T follicular helper cell (primary cell): ENCODE data around the gene LIPA.
"Not testable (repeated sequence)": the region's sequence is repeated elsewhere in the genome, so short reads cannot be mapped to it uniquely, and the experiment has no call there.

Experiments used
- DNase-seq: peaks from one replicate; pipeline ENCODE4 v3.0.0-alpha.2; 2020; ENCODE audit warnings: low read depth
- total RNA-seq, 2 experiments: gene quantifications; one replicate each; lab custom pipeline; 2026; lab: John Stamatoyannopoulos, UW

The LIPA gene
- total RNA-seq: 42.8 to 72.5 reads per million in 2 experiments

DNA sequence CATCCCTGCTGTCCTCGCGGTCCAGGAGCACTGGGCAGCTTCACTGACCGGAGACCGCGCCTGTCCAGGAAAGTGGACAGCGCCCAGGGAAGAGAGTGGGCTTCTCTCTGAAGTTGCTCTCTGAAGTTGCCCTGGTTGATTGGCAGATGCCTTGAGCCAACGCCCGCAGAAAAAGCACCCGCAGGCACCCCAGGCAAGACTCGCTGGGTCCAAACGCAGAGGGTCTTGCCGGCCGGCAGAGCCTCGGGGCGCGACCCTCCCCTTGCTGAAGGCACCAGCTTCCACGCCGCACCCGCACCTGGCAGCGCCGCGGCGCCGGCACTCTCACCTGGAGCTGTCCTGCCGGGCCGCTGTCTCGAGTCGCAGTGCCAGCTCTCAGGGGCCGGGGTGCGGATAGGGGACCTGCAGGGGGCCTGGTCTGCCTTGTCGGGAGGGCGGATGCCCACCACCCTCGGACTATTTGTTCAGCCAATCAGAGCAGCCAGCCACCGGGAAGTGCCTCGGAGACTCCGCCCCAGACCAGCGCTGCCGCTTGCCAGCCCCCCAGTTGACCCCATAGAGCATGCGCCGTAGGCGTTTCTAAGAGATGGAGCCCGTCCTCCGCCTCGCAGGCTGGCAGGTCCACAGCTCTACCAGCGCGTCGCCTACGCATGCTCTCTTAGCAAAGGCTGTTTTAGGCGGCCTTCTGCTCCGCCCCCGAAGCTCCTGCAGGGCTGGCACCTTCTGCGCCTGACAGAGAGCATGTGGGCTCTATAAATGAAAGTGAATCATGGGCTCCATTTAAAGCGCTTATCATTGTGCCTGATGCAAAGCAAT, at the start of gene LIPA:
Gene LIPA, minus strand, starts transcription at position 367 of the 816 bp plus-strand sequence. CDS start 4,127 bp downstream, outside the sequence.
- DNase-seq: peak; percentile 93

- no peak for DNase-seq
Observed at GRCh38 chr10:89301232-89301631, 49.7 kb upstream of the LIPA start.

GRCh38 chr10:89299031-89299430, 47.5 kb upstream of the LIPA start:
- DNase-seq: no peak

- DNase-seq: no peak
Observed at GRCh38 chr10:89297791-89298190, 46.2 kb upstream of the LIPA start.

DNA sequence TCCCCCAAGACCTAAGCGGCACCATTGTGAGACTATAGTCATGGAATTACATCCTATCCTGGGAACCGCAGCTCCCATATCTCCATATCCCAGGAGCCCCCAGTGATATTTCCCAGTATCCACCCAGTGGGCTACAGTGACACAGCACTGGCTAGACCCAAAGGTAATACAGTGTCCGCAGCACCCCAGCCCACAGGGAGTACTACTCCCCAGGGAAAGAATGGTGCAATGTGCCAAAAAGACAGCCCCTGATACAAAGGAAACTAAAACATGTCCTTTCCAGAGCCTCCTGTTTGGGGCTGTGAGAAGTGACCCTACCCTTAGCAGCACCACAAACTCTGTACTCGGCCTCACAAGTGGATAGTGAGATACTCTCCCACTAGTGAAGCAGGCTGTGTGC, 45.8 kb upstream of the LIPA start:
- DNase-seq: no peak

GRCh38 chr10:89296220-89296648, 44.7 kb upstream of the LIPA start:
- DNase-seq: no peak

- DNase-seq: no peak
Observed at GRCh38 chr10:89295597-89295996, 44.0 kb upstream of the LIPA start.

- DNase-seq: no peak
Observed at GRCh38 chr10:89294721-89295239, 43.2 kb upstream of the LIPA start.

- not testable (repeated sequence) for DNase-seq
Observed at GRCh38 chr10:89285303-89285702, 33.7 kb upstream of the LIPA start.

DNA sequence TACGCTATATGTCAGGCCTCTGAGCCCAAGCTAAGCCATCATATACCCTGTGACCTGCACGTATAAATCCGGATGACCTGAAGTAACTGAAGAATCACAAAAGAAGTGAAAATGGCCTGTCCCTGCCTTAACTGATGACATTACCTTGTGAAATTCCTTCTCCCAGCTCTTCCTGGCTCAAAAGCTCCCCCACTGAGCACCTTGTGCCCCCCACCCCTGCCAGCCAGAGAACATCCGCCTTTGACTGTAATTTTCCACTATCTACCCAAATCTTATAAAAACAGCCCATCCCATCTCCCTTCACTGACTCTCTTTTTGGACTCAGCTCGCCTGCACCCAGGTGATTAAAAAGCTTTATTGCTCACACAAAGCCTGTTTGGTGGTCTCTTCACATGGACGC, 33.1 kb upstream of the LIPA start:
- not testable (repeated sequence) for DNase-seq

DNA sequence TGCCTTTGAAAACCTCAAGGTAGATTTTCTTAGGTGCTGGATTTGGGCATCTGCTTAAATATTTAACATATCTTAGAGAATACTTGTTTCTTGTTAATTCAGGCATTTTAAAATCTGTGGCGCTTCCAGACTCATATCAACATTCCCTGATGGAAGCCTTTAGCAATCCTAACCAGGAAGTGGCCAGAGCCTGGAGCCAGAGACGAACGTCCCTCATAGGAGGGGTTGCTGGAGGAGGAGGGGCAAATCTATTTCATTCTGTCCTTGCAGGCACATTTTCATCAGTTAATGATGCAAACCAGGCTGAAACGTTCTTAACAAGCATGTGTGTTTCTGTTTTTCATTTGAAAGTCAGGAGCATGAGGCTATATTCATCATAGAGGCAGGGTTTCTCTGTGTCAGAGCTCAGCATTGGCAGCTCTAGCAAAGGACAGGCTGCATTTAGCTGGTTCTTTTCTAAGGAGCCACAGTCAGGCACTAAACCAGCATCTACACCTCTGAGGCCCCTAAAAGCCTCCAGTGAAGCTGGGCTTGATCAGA, 32.4 kb upstream of the LIPA start:
- DNase-seq: no peak

DNA sequence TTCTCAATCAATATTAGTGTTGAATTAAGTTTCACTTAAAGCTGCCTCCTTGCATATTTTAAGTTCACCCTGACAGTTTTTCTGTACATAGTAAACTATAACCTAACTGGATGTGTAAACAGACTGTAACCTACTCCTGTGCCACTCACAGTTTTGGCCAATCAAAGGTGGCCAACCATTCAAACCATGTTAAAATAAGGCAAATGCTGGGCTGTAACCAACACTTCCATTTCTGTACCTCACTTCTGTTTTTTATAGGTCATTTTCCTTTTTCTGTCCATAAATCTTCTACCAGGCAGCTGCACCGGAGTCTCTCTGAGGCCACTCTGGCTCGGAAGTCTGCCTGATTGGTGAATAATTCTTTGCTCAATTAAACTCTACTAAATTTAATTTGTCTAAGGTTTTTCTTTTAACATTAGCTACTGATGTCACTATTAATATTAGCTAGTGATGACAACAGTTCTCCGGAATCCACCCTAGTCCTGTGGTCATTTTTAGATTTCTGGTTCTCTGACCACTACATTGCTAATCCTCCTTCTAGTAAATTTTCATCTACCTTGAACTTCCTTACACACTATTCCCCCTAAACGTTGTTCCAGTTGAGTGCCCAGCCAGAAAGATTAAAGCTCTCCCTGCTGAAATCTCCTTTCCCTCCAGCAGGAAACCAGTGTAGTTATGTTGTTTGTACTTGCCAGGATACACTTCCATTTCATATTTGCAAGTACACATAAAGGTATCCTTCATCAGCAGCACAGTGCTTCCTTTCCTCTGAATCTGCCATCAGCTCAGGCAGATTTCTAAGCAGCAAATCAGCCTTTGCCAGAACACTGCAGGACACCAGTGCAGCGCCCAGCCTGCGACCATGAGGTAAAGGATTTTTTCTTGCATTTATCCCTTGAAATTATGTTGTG, 31.7 kb upstream of the LIPA start:
- no peak for DNase-seq

GRCh38 chr10:89281606-89282395, 30.2 kb upstream of the LIPA start:
- no peak for DNase-seq

DNA sequence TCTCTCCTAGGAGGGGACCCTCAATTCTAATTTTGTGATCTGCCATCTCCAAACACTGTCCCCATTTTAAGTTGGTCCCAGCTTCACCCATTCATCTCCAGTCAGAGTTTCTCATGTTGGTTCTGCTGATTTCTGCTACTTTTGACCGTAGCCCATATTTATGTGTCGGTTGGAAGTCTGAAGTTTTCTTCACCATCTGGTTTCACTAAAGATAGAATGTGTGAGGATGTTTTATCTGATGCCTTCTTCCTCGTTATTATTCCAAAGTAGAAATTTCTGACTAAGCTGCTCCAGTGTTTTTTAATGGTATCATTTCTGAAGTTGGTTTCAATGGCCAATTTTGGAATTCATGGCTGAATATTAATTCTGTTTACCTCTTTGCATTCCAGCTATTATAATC, 28.9 kb upstream of the LIPA start:
- no peak for DNase-seq

DNA sequence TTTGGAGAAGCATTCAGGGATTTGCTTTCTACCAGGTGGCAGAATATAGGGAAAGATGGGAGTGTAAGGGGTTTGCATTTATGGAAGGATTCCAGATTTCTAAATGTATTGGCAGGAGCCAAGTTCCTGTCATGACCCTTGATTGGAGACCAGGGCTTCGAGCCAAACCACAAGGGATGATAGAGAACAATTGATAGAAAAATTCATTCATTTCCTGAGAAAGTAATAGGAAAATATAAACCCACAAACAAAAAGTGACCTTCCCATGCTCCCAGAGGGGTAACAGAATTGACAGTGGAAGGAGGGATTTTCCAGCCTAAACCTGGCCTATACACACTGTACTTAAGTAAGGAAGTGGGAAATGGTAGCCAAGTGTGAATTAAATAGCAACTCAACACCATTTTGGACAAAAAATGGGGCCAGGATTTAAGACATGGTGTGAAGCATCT, 27.9 kb upstream of the LIPA start:
- no peak for DNase-seq

DNA sequence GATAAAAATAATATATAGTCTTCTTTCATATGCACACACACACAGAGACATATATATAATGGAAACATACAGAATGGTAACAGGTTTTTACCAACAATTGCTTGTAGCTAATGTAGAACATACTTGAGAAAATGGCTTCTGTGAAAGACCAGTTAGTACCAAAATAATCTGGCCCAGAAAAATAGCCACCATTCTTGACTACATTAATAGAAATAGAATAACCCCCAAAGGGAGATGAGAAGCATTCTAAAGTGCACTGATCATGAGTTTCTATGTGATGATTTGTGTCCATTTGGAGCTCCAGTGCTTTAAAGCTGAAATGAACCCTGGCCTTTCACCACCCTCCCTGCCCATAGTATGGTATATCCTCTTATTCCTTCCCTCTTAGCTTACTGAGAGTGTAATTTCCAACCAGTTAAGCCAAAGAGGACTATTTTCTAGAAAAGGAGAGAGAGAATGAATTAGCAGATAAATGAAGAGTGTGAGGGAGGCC, 27.4 kb upstream of the LIPA start:
- no peak for DNase-seq

- no peak for DNase-seq
Observed at GRCh38 chr10:89278034-89278535, 26.5 kb upstream of the LIPA start.

- no peak for DNase-seq
Observed at GRCh38 chr10:89275383-89275782, 23.8 kb upstream of the LIPA start.

DNA sequence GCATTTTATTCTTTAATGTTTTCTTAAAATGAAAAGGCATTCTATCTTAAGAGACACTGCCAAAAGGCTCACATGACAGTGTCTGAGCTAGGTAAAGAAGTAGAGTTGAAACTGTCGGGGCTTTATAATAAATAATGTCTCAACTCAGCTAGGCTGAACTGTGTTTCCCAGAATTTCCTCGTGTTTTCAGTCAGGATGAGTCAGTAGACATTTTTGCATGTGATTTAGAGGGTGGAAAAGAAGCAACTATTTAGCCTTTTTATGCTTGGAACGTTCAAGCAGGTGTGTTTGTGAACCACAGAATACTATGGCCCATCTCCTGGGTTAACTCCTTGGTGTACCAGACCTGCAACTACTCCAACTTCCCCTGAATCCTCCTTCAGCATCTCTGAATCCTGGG, 23.4 kb upstream of the LIPA start:
- DNase-seq: no peak

- DNase-seq: no peak
Observed at GRCh38 chr10:89273680-89274079, 22.1 kb upstream of the LIPA start.

DNA sequence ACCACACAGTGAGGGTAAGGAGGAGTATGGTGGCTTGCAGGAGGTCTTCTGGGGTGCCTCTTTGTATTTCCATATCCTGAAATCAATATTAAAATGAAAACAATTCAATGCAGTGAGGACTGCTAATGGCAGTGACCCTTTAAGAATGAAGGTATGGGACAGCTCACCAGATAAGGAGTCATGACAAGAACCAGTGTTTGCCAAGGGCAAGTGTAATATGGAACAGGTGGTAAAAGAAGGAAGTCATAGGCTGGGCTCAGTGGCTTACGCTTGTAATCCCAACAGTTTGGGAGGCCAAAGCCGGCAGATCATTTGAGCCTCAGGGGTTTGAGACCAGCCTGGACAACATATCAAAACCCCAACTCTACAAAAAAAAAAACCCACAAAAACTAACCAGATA, 20.0 kb upstream of the LIPA start:
- no peak for DNase-seq
